Nephron progenitor cell (in vitro differentiated cells): ENCODE measurements around the gene GMDS.

Experiments
- DNase-seq: peaks from one replicate; pipeline ENCODE4 v3.0.0; 2021
- H3K27ac Mint-ChIP-seq: 2 replicates; pipeline ENCODE4 v1.8.0; 2021; ENCODE audit warnings: mild to moderate bottlenecking, moderate library complexity, mixed read lengths
- H3K27me3 Mint-ChIP-seq: 2 replicates; pipeline ENCODE4 v1.8.0; 2021; ENCODE audit warnings: mild to moderate bottlenecking, low read depth, mixed read lengths; ENCODE audit not compliant: poor library complexity
- H3K36me3 Mint-ChIP-seq: 2 replicates; pipeline ENCODE4 v1.8.0; 2021; ENCODE audit warnings: low read depth, mixed read lengths
- H3K4me1 Mint-ChIP-seq: 2 replicates; pipeline ENCODE4 v1.8.0; 2021; ENCODE audit warnings: mixed read lengths
- H3K4me3 Mint-ChIP-seq: 2 replicates; pipeline ENCODE4 v1.8.0; 2021; ENCODE audit warnings: mild to moderate bottlenecking, moderate library complexity, mixed read lengths
- H3K9me3 Mint-ChIP-seq: 2 replicates; pipeline ENCODE4 v1.8.0; 2021; ENCODE audit warnings: mild to moderate bottlenecking, moderate library complexity, mixed read lengths
- TF ChIP-seq, protein P1 (sequence below): fragments of 200-600 bp; sonication (generic); IDR thresholded peaks from 2 replicates; pipeline ENCODE4 v1.5.0; 2021; ENCODE audit warnings: antibody characterized with exemption

GMDS gene

DNA sequence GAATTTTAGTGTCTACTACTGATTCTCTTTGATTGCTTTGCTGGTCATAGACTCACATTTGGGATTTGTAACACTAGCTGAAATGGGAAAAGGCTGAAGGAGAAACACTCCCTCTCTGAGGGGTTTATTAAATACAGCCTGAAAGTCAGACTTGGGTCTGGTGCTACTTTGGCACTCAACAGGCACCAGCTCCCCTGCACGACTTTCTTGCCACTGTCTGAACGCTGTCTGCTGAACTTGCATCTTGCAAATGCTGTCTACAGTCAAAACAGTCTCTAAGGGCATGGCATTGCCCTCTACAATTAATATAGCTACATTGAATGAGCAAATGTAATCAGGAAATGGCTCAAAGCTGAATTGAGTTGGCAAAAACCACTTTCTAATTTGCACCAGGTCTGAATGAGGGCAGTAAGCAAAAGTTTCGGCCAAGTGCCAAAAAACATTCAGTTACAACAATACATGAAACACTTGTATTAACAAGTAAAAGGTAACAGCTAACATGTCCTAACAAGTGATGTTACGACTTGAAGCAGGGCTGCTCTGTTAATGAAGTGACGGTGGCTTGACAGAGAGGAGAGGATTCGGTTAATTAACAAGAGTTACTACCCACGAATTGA lies 516.2 kb downstream of the GMDS start:
- peaks cover 71% of the 10 kb centered on the region for H3K4me1 Mint-ChIP-seq
- TF ChIP-seq, protein P1, sequence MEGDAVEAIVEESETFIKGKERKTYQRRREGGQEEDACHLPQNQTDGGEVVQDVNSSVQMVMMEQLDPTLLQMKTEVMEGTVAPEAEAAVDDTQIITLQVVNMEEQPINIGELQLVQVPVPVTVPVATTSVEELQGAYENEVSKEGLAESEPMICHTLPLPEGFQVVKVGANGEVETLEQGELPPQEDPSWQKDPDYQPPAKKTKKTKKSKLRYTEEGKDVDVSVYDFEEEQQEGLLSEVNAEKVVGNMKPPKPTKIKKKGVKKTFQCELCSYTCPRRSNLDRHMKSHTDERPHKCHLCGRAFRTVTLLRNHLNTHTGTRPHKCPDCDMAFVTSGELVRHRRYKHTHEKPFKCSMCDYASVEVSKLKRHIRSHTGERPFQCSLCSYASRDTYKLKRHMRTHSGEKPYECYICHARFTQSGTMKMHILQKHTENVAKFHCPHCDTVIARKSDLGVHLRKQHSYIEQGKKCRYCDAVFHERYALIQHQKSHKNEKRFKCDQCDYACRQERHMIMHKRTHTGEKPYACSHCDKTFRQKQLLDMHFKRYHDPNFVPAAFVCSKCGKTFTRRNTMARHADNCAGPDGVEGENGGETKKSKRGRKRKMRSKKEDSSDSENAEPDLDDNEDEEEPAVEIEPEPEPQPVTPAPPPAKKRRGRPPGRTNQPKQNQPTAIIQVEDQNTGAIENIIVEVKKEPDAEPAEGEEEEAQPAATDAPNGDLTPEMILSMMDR, result no peak
- peaks cover 8% of the 10 kb centered on the region for H3K27me3 Mint-ChIP-seq
- peaks cover 20% of the 10 kb centered on the region for H3K36me3 Mint-ChIP-seq
- no peak overlapping the region for H3K4me3 Mint-ChIP-seq
- DNase-seq, result no peak
- peaks cover 20% of the 10 kb centered on the region for H3K9me3 Mint-ChIP-seq
- H3K27ac Mint-ChIP-seq, result no peak overlapping the region

DNA sequence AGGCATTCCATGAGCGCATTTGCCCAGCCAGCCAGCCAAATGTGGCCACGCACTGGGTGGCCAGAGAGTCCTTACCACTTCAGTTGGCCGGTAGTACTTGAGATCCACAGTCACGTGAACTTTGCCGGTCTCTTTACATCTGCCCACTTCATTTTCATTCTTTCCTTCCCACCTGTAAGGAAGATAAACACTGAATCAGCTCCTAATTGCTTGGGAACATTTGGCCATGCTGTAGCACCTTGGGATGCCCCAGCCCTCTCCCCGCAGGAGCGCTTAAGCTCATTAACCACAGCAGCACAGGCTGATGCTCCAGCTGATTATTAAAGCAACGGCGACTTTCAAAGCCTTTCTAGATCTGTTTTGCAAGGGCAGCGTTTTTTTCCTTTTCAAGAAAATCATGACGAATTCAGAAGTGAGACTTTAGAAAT lies 519.0 kb downstream of the GMDS start:
- Mint-ChIP-seq H3K27me3 (peaks cover 3% of the 10 kb centered on the region), H3K4me1 (peaks cover 69% of the 10 kb centered on the region), H3K36me3 (peaks cover 16% of the 10 kb centered on the region), H3K27ac (no peak overlapping the region), H3K4me3 (no peak overlapping the region), H3K9me3 (peaks cover 16% of the 10 kb centered on the region)
- TF ChIP-seq, protein P1, result no peak
- DNase-seq, result no peak

DNA sequence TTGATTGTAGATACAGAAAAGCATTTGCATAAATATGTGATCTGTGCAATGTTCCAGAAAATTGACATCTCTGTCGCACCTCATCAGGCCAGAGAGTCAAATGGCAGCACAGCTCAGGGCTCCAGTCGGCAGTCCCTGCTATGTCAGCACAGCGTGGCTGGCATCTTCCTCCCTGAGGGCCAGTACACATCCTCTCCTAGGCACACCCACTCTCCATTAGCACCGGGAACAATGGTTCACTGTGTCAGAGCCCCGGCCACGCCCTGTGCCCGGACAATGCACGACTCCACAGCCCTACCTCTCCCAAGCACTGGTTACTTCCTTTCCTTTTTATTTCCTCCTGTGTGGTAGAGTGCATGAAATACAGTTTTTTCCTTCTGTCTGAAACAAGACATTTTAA lies 520.8 kb downstream of the GMDS start:
- no peaks in the 10 kb centered on the region for H3K36me3 Mint-ChIP-seq
- H3K27ac Mint-ChIP-seq, result no peak overlapping the region
- no peak for DNase-seq
- no peaks in the 10 kb centered on the region for H3K9me3 Mint-ChIP-seq
- peaks cover 3% of the 10 kb centered on the region for H3K27me3 Mint-ChIP-seq
- TF ChIP-seq, protein P1, result no peak
- peaks cover 81% of the 10 kb centered on the region for H3K4me1 Mint-ChIP-seq
- no peak overlapping the region for H3K4me3 Mint-ChIP-seq

DNA sequence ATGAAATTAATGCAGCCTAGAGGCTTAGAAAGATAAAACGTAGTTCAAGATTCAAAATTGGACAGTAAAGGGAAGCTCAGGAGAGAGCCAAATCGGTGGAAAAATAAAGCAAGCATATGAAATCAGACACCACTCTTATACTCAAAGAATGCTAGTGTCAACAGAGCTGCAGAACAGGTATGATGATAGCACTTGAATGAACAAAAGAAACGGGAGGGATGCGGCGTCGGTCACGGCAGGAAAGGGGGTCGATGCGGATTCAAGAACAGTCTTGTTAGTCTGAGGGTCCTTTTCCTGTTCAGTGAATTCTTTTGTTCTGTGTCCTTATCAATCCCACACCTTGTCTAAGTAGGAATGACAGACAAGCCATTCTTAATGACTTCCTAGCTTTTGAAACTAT lies 521.3 kb downstream of the GMDS start:
- H3K4me3 Mint-ChIP-seq, result no peak overlapping the region
- no peak for DNase-seq
- TF ChIP-seq, protein P1, result no peak
- peaks cover 81% of the 10 kb centered on the region for H3K4me1 Mint-ChIP-seq
- no peak overlapping the region for H3K27ac Mint-ChIP-seq
- H3K27me3 Mint-ChIP-seq, result peaks cover 6% of the 10 kb centered on the region
- H3K36me3 Mint-ChIP-seq, result no peaks in the 10 kb centered on the region
- no peaks in the 10 kb centered on the region for H3K9me3 Mint-ChIP-seq

DNA sequence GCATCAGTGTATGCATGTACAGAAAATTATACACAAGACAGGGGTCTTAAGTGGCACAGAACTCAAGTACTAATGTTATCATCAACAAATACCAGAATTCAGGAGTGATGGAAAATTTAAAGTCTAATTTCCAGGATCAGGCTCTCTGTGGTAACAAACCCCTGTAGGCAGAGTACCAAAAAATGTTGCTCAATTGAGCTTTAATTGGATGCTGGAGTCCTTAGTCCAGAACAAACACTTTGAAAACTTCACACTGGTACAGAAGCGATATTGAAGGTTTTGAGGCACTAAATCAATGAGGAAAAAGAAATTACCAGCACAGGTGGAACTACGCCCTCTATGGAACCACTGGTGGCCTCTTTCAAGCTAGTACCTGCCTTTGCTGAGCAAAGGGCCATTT lies 522.6 kb downstream of the GMDS start:
- DNase-seq, result no peak
- Mint-ChIP-seq H3K27ac (no peak overlapping the region), H3K27me3 (peaks cover 3% of the 10 kb centered on the region), H3K4me3 (no peak overlapping the region), H3K9me3 (no peaks in the 10 kb centered on the region), H3K36me3 (no peaks in the 10 kb centered on the region), H3K4me1 (peaks cover 81% of the 10 kb centered on the region)
- TF ChIP-seq, protein P1, result no peak

DNA sequence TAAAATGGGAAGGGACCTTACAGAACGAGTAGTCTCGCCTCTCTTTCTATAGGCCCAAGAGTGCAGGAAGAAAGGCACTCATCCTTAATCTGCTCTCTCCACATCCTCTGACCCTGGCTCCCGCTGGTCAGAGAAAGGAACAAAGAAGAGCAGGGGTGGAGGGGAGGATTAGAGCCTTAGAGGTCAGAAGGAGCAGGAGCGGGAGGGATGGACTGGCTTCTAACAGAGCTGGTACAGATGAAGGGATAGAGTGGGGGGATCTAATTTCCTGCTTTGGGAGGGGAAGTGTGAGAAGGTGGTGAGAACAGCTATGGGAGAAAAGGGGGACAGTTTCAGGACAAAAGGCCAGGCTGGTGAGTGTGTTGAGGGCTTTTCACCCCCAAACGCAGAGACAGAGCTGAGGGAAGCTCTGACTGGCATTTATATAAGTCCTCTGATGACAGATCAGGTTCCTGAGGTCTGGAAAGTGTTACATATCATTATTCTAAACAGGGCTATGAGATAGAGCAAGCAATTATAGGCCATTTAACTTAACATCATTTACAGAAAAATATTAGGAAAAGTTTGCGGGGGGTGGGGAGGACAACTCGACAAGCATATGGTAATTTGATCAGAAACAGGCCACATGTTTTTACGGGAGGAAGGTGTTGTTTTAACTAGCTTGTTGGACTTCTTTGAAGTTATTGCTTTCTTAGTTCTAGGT lies 524.6 kb downstream of the GMDS start:
- peaks cover 3% of the 10 kb centered on the region for H3K27me3 Mint-ChIP-seq
- peaks cover 79% of the 10 kb centered on the region for H3K4me1 Mint-ChIP-seq
- no peak for DNase-seq
- no peaks in the 10 kb centered on the region for H3K9me3 Mint-ChIP-seq
- H3K27ac Mint-ChIP-seq, result peak overlapping the region; percentile 96
- H3K4me3 Mint-ChIP-seq, result peak overlapping the region; percentile 20
- TF ChIP-seq, protein P1, result no peak
- H3K36me3 Mint-ChIP-seq, result no peaks in the 10 kb centered on the region
